NCI-H524 (cell line): Measurements from ENCODE around the gene AUTS2.
A peak's percentile ranks its signal among the peaks of the same experiment; 100 is the strongest.

ENCODE experiments used
- DNase-seq, 2 experiments: peaks; one replicate each; lab custom pipeline; 2025; lab: John Stamatoyannopoulos, UW

AUTS2 gene

DNA sequence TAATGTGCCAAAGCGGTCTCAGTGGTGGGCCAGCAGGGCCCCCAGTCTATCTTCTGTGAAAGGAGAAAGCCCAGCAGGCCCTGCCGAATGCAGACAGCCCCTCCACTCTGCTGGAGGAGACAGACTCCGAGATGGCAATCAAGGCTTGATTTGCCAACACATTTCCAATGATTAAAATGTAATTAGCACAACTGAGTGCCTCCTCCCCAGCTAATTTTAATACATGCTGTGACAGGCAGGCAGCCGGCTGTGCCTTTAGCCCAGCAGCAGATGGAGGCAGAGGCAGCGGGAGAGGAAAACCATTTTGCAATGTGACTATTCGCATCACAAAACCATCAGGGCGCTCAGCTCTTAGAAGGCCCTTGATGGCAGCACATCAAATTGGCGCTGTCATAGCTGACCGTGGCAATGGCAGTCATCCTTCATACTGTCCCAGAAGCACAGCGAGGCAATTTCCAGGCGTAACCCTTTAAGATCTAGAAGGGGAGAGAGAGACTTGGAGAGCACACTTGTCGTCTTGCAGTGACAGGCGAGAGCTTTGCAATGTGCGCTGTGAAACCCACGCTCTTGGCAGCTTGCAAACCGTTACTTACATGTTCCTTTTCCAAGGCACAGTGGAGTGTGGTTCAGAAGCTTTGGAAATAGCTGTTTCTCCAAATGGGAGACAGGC is 818.8 kb downstream of the AUTS2 start:
- peak; percentile 83 for DNase-seq

GRCh38 chr7:70419526-70420380 is 821.5 kb downstream of the AUTS2 start:
- DNase-seq, result no peak

DNA sequence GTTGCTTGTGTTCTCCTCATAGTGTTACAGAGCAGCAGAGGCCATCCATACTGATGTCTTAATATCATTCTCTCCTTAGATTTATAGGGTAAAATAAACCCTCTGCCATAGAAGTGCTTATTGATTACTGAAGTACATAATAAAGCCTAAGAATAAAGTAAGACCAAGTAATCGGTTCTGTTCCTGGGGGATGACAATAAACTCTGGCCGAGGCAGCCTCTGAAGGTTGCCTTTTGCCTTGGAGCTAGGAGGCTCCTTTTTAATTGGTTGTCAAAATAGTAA is 822.0 kb downstream of the AUTS2 start:
- no peak for DNase-seq

DNA sequence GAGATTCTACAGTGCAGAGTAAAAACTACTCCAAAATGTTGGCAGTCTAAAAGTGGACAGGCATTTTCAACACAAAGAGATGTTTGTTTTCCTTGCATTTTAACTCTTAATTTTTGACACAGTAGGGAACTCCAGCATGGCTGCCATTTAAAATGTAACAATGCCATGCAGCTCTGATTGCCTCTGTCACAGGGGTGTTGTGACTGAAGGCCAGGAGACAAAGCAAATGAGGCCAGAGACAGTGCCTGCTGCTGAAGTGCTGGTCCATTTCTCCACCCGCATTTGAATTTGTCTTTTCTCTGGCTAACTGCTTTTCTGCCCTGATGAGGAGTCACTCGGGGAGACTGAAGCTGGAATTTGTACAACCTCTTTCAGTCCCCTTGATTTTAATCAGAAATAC is 823.0 kb downstream of the AUTS2 start:
- no peak for DNase-seq

DNA sequence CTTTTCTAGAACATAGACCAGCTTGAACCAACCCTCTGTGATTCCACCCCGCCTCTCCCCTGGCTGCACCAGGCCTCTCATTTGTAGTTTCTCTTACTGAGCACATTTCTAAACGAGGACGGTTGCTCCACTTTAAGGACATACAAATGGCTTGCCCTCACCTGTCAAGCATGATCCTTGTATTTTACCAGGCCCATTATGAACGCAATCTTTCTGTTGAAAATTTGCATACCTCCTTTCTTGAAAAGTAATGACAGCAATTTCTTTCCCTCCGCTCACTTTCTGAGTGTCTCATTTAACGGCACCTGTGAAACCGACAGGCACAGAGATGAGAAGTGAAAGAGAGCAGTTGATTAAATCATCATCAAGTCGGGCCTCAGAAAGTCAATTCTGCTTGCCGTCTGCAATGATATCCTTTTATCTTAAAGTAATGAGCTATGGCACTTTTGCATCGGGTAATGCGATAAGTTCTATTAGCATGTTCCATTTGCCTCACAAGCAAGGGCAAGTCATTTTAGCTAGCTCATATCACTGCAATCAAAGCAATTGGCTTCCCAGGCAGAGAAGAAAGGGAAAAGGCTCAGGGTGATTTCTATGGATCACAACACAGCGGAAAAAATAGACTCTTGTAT is 828.1 kb downstream of the AUTS2 start:
- no peak for DNase-seq

GRCh38 chr7:70432567-70433001 is 834.3 kb downstream of the AUTS2 start:
- peak; percentile 84 to 91 for DNase-seq

DNA sequence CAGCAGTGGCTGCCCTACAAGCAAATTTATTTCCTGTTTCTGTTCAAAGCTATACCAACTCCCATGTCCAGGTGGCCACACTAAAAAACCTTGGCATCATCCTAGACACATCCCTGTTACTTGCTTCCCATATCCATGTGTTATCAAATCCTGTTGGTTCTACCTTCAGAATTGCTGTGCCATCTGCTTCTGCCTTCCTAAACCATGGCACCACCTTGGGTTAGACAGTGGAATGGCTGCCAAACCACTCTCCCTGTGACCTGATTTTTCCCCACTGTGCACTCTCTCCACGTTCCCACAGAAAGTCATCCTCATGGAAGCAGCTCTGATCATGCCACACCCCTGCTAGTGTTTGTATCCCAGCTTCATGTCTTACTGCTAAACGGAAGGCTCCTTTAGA is 836.1 kb downstream of the AUTS2 start:
- DNase-seq, result peak; percentile 42 to 72

GRCh38 chr7:70434821-70435220 is 836.5 kb downstream of the AUTS2 start:
- DNase-seq, result no peak

- DNase-seq, result no peak
Observed at GRCh38 chr7:70435634-70436033, 837.4 kb downstream of the AUTS2 start.

DNA sequence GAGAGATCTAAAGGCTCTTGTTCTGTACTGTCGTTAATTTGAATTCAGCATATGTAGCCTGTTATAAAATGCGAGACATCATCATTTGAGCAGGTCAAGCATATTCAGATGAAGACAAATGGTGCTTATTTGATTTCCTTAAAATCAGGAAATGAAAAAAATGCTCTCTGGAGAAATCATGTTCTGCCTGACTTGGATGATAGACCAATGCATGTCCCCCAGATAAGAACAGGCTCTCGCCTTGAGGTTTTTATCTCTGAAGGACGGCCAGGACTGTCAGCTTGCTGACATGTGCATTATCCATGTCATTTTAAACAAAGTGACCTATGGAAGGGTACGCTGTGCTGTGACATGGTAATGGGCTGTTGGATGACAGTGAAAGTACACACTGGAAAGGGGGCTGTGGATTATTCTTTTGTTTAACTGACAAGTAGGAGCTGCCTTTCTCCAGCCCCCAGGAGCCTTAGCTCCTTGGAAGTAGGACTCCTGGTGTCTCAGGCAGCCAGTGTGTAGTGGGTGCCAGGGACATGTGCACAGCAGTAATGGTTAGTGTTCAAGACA is 838.6 kb downstream of the AUTS2 start:
- no peak for DNase-seq

DNA sequence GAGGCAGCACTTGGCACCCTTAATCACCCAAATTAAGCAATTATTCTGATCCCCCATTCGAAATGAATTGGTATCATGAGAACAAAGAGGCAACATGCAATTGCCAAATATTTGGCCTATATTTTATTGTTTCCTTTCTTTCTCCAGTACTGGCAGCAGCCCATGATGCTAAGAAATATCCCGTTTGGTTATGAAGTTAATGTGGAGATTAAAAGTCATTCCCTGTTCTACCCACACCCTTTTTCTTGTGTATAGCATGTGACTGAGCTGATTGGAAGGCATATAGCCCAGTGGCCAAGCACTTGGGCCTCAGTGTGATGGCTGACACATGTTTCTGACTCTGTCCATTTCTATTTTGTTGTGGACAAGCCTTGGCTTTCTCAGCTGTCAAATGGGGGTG is 841.4 kb downstream of the AUTS2 start:
- no peak for DNase-seq

DNA sequence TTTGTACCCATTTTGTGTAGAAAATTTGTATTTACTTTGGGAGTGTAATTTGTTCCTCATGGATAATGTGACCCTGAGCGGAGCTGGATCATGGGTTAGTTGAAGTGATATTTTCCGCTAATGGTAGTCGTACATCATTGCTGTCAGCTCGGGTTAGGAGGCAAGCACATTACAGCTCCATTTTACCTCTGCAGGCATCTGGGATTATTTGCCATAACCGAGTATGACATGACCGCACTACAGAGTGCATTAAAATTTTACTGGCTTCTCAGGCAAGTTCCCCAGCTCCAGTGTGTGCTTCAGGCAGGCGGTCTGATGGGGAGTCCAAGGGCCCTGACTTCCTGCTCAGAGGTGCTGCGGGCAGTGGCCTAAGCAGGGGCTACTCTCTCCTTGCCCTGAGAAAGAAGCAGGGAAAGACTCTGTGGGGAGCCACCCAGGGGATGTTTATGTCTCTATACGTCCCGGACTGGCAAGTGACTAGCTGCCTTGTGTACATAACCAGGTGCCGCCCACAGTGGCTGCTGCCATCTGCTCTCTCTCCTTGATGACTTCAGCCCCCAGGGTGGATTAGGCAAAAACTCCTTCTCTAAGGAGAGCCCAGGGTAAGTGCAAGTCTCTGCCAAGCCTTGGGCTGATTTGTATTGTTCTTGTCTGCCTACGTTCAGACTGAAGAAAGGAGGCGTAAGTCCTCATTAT is 848.3 kb downstream of the AUTS2 start:
- peak; percentile 94 to 96 for DNase-seq

DNA sequence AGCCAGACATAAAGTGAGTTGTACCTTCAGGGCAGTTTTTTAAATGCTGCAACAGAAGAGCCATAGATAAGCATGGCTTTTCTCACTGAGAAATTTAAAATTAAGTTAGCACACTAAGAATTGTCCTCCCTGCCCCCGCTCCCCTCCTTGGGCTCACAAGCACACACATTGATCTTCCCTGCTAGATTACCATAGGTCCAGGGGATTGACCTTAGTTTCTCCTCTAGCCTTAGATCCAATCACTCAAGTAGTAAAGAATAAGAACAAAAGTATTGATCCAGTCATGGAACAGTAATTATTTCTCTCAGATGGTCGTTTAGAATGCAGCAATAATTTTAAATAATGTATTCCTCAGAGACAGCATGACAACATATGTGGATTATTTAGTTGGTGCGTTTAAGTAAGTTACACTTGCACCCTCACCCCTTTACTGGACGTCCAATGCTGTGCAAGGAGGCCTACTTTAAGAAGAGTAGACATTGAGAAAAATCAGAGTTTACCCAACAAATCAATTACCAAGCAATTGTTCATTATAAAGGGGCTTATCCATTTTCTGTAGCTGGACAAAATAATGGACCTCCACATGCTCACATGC is 850.1 kb downstream of the AUTS2 start:
- no peak for DNase-seq

GRCh38 chr7:70450731-70451130 is 852.5 kb downstream of the AUTS2 start:
- DNase-seq, result no peak

DNA sequence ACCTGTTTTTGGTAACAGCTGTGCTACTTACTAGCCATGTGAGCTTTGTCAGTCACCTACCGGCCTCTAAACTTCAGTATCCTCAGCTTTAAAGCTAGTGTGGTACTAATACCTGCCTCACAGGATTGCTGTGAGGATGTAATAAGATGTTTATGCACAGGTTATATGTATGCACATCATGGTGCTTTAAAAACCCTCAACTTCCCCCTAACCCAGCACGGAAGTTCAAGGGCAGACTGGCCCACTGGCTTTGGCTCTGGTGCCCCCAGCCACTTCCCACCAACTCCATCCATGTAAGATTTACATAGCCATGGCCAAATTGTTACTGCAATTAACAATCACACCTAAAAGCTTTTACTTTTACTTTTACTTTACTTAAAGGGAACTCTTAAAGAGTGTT is 857.6 kb downstream of the AUTS2 start:
- no peak for DNase-seq

- no peak for DNase-seq
Observed at GRCh38 chr7:70456719-70457118, 858.4 kb downstream of the AUTS2 start.

DNA sequence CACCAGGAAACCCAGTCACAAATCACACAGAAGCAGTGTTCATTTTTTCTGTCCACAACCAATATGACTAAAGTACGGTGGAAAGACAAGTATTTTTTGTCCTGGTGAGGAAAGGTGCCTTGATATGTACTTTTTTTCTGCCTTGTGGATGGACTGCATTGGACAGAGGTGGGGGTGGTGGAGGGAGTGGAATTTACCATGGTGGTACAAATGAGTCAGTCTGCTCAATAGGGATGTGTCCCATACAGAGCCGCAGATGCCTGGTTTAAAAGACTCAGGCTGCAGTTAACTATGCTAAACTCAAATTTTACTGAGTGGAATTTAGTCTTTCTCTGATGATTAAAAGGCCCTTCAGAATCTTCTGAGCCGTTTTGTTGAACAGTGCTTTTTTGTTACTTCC is 859.2 kb downstream of the AUTS2 start:
- DNase-seq, result no peak

DNA sequence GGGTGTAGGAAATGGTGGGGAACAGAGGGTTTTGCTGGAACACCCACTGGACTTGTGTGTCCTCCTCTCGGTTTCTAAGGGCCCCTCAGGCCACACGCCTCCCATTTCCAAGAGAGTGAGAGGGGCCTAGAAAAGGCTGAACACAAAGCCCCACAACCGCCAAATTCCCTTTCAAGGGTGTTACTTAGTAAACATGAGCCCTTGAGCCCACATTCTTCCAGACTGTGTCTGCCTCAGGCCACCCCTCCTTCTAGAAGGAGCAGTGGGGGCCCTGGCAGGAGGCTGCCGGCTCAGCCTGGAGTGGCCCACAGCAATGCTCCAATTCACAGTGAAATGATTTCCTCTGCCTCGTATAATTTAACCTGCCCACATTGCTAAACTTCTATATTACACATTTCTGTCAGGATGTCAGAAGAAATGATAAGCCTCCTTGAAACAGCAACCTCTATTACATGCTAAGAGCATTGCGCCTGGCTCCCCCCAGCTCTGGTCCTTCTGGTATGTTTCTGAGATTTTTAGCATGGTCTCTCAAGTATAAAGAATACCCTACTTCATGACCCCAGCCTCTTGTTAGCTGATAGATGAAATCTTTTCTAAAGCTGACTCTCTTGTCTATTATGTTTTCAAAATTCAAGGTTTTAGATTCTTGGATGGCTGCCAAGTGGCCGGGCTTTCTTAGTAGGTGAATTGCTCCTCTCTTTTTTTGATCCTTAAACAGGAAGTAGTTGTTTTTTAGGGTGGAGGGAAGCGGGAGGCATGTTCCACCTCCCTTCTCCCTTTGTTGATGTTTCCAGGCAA is 859.8 kb downstream of the AUTS2 start:
- DNase-seq, result no peak

DNA sequence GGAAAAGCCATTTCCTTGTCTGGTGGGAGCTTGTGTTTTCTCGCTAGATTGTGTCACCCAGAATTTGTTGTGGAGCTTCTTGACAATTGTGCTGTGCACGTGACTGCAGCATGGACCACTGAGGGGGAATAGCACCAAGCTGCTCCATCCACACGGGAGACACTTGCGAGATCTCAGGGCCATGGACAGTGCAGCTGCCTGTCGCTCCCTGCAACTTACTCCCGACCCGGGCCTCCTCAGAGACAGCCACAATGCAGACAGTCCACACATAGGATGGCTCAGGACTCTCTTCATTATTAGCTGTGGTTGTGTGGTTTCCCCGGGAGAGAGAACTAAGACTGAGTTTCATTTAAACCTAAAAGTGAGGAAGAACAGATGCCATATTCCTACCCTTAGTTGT is 860.5 kb downstream of the AUTS2 start:
- DNase-seq, result no peak

DNA sequence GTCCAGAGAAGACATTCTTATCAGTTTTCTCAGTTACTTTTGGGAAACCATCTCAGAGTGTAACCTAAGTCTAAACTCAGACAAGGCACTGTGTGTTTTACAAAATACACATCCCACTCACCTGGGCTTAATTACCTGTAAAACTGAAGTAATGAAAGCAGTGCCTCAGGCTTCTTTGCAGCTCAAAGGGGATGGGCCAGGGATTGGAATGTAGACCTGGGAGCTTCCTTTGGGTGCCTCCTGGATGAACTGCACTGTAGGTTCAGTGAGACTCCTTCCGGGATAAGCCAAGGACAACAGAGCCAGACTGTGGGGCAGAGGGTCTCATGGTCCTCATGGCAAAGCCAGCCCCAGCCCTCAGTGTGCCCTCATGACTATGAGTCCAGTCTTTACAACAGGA is 861.3 kb downstream of the AUTS2 start:
- no peak for DNase-seq

- DNase-seq, result no peak
Observed at GRCh38 chr7:70460071-70460470, 861.8 kb downstream of the AUTS2 start.
